D721Med (cell line): Measurements from ENCODE around the gene SLC32A1.
A peak's percentile ranks its signal among the peaks of the same experiment; 100 is the strongest.

Source experiments
- DNase-seq: peaks from one replicate; pipeline ENCODE4 v3.0.0; 2011; ENCODE audit warnings: low spot score; ENCODE audit not compliant: insufficient read length
- FAIRE-seq: peaks from 2 replicates; lab custom pipeline; 2011; peaks lifted over from hg19 to GRCh38; lab: Jason Lieb, UNC
- TF ChIP-seq, protein P1 (sequence below): IDR thresholded peaks from 2 replicates; pipeline ENCODE4 v1.5.1; 2012; ENCODE audit warnings: mild to moderate bottlenecking, control low read depth; ENCODE audit not compliant: insufficient read depth; ENCODE audit errors: missing control alignments

SLC32A1 gene

DNA sequence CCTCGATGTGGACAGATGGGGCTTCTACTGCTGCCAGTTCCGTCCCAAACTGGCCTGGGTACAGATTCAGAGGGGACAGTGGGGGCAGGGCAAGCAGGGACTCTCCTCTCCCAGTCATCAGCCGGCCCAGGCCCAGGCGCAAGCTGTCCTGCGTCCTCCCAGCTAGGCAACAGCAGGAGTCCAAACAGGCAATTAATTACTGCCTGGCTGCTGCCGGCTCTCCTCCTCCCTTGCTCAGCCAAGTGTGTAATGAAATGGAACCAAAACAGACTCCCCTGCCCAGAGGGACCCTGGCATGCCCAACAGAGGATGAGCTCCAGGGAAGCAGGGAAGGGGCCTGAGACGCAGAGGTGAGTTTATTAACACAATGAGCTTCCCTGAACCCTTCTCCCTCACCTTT is 17.8 kb upstream of the SLC32A1 start:
- no peak for DNase-seq

DNA sequence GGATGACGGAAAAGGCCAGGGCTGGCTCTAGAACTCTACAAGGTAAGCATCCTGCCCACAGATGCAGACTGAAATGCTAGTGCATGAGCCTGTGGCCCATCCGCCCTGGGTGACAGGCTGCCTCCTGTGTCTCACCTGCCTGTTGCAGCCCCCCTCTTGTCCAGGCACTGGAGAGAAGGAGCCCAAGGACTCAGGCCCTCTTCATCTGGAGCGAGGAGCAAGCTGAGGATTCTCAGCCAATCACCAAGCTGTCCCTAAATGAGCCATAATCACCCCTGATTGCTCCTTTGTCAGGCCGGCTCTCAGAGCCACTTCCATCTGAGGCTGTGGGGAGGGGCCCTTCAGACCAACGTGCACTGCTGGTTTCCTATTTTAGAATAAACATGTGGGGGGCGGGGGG is 10.0 kb upstream of the SLC32A1 start:
- TF ChIP-seq, protein P1, sequence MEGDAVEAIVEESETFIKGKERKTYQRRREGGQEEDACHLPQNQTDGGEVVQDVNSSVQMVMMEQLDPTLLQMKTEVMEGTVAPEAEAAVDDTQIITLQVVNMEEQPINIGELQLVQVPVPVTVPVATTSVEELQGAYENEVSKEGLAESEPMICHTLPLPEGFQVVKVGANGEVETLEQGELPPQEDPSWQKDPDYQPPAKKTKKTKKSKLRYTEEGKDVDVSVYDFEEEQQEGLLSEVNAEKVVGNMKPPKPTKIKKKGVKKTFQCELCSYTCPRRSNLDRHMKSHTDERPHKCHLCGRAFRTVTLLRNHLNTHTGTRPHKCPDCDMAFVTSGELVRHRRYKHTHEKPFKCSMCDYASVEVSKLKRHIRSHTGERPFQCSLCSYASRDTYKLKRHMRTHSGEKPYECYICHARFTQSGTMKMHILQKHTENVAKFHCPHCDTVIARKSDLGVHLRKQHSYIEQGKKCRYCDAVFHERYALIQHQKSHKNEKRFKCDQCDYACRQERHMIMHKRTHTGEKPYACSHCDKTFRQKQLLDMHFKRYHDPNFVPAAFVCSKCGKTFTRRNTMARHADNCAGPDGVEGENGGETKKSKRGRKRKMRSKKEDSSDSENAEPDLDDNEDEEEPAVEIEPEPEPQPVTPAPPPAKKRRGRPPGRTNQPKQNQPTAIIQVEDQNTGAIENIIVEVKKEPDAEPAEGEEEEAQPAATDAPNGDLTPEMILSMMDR: no peak
- FAIRE-seq (no peak), DNase-seq (no peak)

More for the DNA sequence above, 17.8 kb upstream of the SLC32A1 start:
- TF ChIP-seq, protein P1: no peak
- FAIRE-seq: no peak

DNA sequence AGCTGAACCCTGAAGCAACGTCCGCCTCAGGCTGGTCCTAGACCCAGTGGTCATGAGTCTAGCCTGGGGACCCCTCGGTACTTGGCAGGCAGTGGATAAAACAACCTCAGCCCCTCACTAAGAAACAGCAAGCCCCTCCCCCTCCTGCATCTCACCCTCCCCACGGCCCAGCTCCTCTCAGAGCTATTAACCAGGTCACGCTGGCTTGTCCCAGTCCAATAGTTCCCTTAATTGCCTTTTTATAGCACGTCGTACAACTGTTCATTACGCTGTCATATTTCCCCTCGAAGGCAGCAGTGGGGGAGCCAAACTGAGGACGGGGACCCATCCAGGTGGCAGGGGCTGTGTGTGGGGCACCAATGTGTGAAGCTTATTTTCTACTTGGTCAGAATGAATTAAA is 8.6 kb upstream of the SLC32A1 start:
- FAIRE-seq: no peak

DNA sequence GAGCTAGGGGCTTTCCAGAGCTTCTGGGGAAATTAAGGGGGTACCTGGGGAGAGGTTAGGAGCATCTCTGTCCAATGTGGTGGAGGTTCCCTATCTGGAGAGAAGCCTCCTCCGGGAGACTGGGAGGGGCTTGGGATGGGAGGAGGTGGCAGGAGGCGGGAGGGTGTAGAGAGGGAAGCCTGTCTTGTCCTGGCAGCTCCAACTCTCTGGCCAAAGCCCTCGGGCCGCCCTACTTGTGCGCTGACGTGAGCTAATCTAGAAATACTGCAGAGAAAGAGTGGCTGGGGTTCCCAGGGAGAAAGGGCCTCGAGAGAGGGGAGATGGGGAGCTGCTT is 1.6 kb upstream of the SLC32A1 start:
- no peak for FAIRE-seq
- peak; percentile 24 for DNase-seq
- TF ChIP-seq, protein P1: no peak

More for the DNA sequence above, 8.6 kb upstream of the SLC32A1 start:
- TF ChIP-seq, protein P1: no peak
- no peak for DNase-seq

DNA sequence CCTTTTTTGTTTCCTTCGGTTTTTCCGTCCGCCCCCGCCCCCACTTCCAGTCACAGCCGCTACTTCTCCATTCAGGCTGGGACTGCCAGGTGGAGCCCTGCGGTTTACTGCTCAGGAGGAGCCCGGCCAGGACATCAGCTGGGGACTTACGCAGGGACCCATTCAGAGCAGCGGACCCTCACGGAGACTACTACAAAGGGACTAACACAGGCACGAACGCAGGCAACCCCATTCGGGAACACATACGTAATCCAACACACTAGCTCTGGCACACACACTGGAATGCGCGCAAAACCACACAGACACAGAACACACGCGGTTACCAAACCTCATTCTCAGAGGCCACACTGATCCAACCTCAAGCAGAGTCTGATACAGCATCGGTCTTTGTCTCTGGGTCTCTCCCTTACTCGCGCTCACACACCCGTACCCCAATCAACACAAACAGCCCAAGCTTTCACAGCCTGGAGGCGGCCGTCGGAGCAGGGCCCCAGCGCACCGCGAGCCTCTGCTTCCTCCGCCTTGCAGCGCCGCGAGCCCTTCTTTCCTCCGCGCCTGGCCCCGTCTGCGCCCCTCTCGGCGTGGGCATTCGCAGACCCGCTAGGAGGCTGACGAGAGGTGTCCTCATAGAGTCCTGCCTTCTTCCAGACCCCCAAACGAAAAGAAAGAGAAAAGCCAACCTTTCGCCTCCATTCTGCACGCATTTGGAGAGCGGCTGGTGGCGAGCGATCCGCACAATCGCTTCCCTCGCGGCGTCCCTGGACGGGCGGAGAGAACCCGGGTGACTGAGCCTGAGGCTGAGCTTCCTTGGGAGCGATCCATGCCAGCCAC is 1.1 kb upstream of the SLC32A1 start:
- no peak for FAIRE-seq
- DNase-seq: peak; percentile 36
- TF ChIP-seq, protein P1: no peak

DNA sequence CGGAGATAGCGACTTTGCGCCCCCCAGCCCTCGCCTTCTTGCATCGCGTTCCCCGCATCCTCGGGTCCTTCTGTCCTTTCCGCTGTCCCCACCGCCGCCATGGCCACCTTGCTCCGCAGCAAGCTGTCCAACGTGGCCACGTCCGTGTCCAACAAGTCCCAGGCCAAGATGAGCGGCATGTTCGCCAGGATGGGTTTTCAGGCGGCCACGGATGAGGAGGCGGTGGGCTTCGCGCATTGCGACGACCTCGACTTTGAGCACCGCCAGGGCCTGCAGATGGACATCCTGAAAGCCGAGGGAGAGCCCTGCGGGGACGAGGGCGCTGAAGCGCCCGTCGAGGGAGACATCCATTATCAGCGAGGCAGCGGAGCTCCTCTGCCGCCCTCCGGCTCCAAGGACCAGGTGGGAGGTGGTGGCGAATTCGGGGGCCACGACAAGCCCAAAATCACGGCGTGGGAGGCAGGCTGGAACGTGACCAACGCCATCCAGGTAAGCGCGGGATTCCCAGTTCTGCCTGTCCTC is 401 bp downstream of the SLC32A1 start:
- DNase-seq: peak; percentile 32
- no peak for FAIRE-seq

More for the DNA sequence above, 401 bp downstream of the SLC32A1 start:
- TF ChIP-seq, protein P1: no peak
